OCI-LY7 (cell line): ENCODE measurements around the gene DGCR8.

Source experiments
- EZH2phosphoT487 ChIP-seq: fragments of 200-600 bp; sonication (generic); IDR thresholded peaks from 2 replicates; pipeline ENCODE4 v1.6.1; 2018; ENCODE audit warnings: low read depth, borderline replicate concordance, mild to moderate bottlenecking, mixed run types, antibody characterized with exemption, low read length, moderate library complexity, mixed read lengths
- TF ChIP-seq, protein P1 (sequence below): fragments of 200-600 bp; sonication (generic); conservative IDR thresholded peaks from 2 replicates; pipeline ENCODE4 v1.5.1; 2014; ENCODE audit warnings: mild to moderate bottlenecking, antibody characterized with exemption, low read length, moderate library complexity, mixed read lengths

DNA sequence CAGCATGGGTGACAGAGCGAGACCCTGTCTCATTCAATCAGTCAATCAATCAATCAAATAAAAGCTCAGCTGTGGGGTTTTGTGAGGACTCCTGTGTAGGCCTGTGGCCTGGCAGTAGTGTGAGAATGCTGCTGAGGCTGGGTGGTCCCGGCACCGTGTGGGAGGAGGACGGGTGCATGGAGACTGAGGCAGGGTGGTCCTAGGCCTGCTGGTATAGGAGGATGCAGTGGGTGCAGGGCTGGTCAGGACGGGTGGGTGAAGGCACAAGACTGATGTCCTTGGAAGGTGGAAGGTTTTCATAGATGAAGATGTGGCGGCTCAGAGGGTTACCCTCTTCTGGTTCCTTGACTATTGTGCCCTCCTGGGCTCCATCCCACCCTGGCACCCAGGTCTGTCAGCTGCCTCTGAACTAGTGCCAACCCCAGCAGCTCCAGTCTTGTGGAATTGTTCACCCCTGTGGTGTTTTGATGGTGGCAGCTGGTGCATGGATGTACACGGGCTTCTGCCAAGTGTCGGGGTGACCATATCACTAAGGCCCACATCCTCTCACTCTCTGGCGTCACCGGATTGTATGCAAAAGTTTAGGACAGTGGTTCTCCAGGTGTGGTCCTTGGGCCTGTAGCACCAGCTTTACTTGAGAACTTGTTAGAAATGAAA, 35.4 kb upstream of the DGCR8 start:
- TF ChIP-seq, protein P1, sequence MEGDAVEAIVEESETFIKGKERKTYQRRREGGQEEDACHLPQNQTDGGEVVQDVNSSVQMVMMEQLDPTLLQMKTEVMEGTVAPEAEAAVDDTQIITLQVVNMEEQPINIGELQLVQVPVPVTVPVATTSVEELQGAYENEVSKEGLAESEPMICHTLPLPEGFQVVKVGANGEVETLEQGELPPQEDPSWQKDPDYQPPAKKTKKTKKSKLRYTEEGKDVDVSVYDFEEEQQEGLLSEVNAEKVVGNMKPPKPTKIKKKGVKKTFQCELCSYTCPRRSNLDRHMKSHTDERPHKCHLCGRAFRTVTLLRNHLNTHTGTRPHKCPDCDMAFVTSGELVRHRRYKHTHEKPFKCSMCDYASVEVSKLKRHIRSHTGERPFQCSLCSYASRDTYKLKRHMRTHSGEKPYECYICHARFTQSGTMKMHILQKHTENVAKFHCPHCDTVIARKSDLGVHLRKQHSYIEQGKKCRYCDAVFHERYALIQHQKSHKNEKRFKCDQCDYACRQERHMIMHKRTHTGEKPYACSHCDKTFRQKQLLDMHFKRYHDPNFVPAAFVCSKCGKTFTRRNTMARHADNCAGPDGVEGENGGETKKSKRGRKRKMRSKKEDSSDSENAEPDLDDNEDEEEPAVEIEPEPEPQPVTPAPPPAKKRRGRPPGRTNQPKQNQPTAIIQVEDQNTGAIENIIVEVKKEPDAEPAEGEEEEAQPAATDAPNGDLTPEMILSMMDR: no peak
- no peak for TF ChIP-seq EZH2phosphoT487
